ENCODE measurements around the gene RASSF10.

The RASSF10 gene

GRCh38 chr11:12966002-12966401 lies 43.1 kb upstream of the RASSF10 start:
- CTCF ChIA-PET = interaction anchor here (1.5 to 3.6 kb wide), 3 partner anchors 8 to 218 kb away, joined by 4 to 16 read pairs (median 8); no protein-coding TSS in a partner anchor
- POLR2A ChIA-PET (ENCODE audit: low non-redundant PET) = no interaction called here
- no peak for DNase-seq (ENCODE audit: low spot score)

GRCh38 chr11:12968101-12968500 lies 41.0 kb upstream of the RASSF10 start:
- H3K27ac ChIP-seq = peak overlapping the region; percentile 37; the same call in 1 of the 2 replicates
- peak; percentile 71 for DNase-seq (ENCODE audit: low spot score)

More at GRCh38 chr11:12966002-12966401, 43.1 kb upstream of the RASSF10 start:
- H3K27ac ChIP-seq = no peak overlapping the region
- TF ChIP-seq CTCF (conservative IDR thresholded peaks at IDR 0.05; ENCODE audit: low read depth) = no peak

GRCh38 chr11:12968826-12969225 lies 40.3 kb upstream of the RASSF10 start:
- no peak for TF ChIP-seq CTCF (conservative IDR thresholded peaks at IDR 0.05; ENCODE audit: low read depth)
- ChIA-PET CTCF (interaction anchor here (1.0 to 1.5 kb wide), 2 partner anchors 214 to 638 kb away, joined by 3 to 8 read pairs; no protein-coding TSS in a partner anchor), POLR2A (ENCODE audit: low non-redundant PET) (no interaction called here)
- H3K27ac ChIP-seq = peak overlapping the region; percentile 37; the same call in 1 of the 2 replicates
- no peak for DNase-seq (ENCODE audit: low spot score)

More at GRCh38 chr11:12968101-12968500, 41.0 kb upstream of the RASSF10 start:
- CTCF ChIA-PET = interaction anchor here (1.5 kb wide), 1 partner anchor 215 kb away, joined by 3 read pairs; no protein-coding TSS in a partner anchor
- TF ChIP-seq CTCF (conservative IDR thresholded peaks at IDR 0.05; ENCODE audit: low read depth) = no peak
- POLR2A ChIA-PET (ENCODE audit: low non-redundant PET) = no interaction called here

- POLR2A ChIA-PET (ENCODE audit: low non-redundant PET) = no interaction called here
- CTCF ChIA-PET = no interaction called here
- TF ChIP-seq CTCF (conservative IDR thresholded peaks at IDR 0.05; ENCODE audit: low read depth) = no peak
- DNase-seq (ENCODE audit: low spot score) = no peak
- H3K27ac ChIP-seq = no peak overlapping the region
Observed at GRCh38 chr11:12971955-12972354, 37.2 kb upstream of the RASSF10 start.

GRCh38 chr11:12973528-12974181 lies 35.5 kb upstream of the RASSF10 start:
- ChIA-PET POLR2A (ENCODE audit: low non-redundant PET) (no interaction called here), CTCF (interaction anchor here (1.1 to 3.0 kb wide), 2 partner anchors 9 to 59 kb away, joined by 3 to 16 read pairs; no protein-coding TSS in a partner anchor)
- no peak for TF ChIP-seq CTCF (conservative IDR thresholded peaks at IDR 0.05; ENCODE audit: low read depth)
- no peak overlapping the region for H3K27ac ChIP-seq
- DNase-seq (ENCODE audit: low spot score) = no peak

- ChIA-PET POLR2A (ENCODE audit: low non-redundant PET) (no interaction called here), CTCF (interaction anchor here (3.0 kb wide), 1 partner anchor 11 kb away, joined by 16 read pairs; no protein-coding TSS in a partner anchor)
- TF ChIP-seq CTCF (conservative IDR thresholded peaks at IDR 0.05; ENCODE audit: low read depth) = no peak
- H3K27ac ChIP-seq = no peak overlapping the region
- no peak for DNase-seq (ENCODE audit: low spot score)
Observed at GRCh38 chr11:12975195-12975594, 33.9 kb upstream of the RASSF10 start.
